GM12891 (cell line): ENCODE results near the gene MACIR.

Experiments
- POLR2A ChIP-seq: IDR thresholded peaks from 2 replicates; pipeline ENCODE4 v1.6.1; 2011; ENCODE audit warnings: low read depth, low read length, control low read depth
- POLR2AphosphoS5 ChIP-seq: IDR thresholded peaks from 2 replicates; pipeline ENCODE4 v1.6.1; 2011; ENCODE audit warnings: low read depth, low read length, control low read depth

DNA sequence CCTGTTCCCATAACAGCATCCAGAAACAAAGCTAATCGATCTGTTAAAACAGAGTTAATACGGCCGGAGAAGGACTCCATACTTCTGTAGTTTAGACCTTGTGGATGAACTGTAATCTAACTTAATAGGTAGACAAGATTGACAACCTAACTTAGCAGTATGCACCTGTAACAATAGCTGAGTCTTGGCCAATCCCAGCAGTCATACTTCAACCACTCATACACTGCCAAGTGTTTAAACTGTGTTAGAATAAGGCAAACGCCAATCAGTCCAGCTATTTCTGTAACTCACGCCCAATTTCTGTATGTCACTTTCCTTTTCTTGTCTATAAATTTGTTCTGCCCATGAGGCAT, 33.7 kb upstream of the MACIR start:
- TF ChIP-seq POLR2A: no peak
- no peak for TF ChIP-seq POLR2AphosphoS5
